Measurements from ENCODE around the gene AHCYL2. TPM values are rescaled to one million over a fixed set of nuclear protein-coding genes. Genes with fewer than 3 reads are reported as not detected.
A peak's percentile ranks its signal among the peaks of the same experiment; 100 is the strongest.
"Not testable (repeated sequence)": the region's sequence is repeated elsewhere in the genome, so short reads cannot be mapped to it uniquely, and the experiment has no call there.

The AHCYL2 gene
- polyA plus RNA-seq, 3 donors = 25.6 to 35.0 (median 26.5) TPM

- no peak for DNase-seq (ENCODE audit: extremely low read depth in 1 of 11, low read depth in 9 of 11, low spot score in 4 of 11)
Observed at GRCh38 chr7:129225931-129226572, 1.2 kb downstream of the AHCYL2 start.

- DNase-seq (ENCODE audit: extremely low read depth in 1 of 11, low read depth in 9 of 11, low spot score in 4 of 11) = no peak
Observed at GRCh38 chr7:129227646-129228578, 3.1 kb downstream of the AHCYL2 start.

- no peak for DNase-seq (ENCODE audit: extremely low read depth in 1 of 11, low read depth in 9 of 11, low spot score in 4 of 11)
Observed at GRCh38 chr7:129228633-129229032, 3.8 kb downstream of the AHCYL2 start.

DNA sequence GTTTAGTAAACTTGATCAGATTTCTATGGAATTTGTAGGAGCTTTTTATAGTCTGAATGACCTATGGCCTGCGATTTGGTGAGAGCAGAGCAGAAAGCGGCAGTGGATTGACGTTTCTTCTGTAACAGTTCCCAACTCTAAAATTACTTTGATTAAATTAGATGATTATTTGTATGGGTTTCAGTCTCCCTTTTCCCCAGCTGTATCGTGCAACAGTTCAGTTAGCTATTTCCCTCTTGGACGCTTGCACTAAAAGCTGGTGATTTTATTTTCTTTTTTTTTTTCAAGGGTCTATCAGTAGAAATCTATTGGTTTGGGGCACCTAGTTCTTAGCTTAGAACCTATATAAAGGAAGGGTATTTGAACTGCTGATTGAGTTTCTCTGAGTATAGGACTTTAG is 6.8 kb downstream of the AHCYL2 start:
- DNase-seq (ENCODE audit: extremely low read depth in 1 of 11, low read depth in 9 of 11, low spot score in 4 of 11) = no peak

DNA sequence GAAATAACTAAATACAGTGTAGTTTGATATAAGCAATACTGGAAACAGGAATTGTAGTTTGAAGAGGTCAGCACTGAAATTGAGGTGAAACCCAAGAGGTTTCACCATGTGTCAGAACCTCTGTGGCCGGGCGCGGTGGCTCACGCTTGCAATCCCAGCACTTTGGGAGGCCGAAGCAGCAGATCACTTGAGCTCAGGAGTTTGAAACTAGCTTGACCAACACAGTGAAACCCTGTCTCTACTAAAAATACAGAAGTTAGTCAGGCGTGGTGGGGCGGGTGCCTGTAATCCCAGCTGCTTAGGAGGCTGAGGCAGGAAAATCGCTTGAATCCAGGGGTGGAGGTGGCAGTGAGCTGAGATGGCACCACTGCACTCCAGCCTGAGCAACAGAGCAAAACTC is 13.7 kb downstream of the AHCYL2 start:
- no peak for DNase-seq (ENCODE audit: extremely low read depth in 1 of 11, low read depth in 9 of 11, low spot score in 4 of 11)

DNA sequence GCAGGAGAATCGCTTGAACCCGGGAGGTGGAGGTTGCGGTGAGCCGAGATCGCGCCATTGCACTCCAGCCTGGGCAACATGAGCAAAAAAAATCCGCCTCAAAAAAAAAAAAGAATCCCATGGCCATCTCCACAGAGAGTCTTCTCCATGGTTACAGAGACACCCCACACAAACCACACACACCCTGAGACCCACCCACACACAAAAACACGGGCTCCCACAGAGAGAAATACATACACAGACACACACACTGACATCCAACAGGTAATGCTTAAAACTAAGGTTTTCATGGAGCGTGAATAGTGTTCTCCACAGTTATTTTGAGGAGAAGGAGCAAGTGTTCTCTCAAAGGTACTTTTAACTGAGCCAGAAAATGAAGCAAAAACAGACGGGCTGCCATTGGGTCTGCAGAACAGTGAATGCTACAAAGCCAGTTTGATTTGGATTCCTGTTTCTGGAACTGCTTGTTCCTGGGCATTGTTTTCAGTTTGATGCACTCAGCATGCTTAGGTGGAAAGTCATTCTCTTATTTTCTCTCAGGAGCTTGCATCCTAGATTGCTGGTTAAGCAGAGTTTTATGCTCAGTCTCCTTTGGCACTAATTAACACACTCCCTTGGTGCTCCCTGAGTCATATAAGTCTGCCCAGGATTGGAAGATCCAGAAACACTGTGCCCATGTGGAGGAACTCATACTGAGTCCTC is 15.4 kb downstream of the AHCYL2 start:
- no peak for DNase-seq (ENCODE audit: extremely low read depth in 1 of 11, low read depth in 9 of 11, low spot score in 4 of 11)

GRCh38 chr7:129244220-129244619 is 19.4 kb downstream of the AHCYL2 start:
- no peak for DNase-seq (ENCODE audit: extremely low read depth in 1 of 11, low read depth in 9 of 11, low spot score in 4 of 11)

DNA sequence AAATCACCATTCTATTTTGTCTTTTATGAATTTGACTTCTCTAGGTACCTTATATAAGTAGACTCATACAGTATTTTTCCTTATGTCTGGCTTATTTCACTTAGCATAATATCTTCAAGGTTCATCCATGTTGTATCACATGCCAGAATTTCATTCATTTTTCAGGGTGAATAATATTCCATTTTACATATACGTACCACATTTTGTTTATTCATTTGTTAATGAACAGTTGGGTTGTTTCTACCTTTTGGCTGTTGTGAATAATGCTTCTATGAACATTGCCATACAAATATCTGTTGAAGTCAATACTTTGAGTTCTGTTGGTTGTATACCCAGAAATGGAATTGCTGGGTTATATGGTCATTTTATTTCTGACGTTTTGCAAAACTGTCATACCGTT is 20.7 kb downstream of the AHCYL2 start:
- no peak for DNase-seq (ENCODE audit: extremely low read depth in 1 of 11, low read depth in 9 of 11, low spot score in 4 of 11)

DNA sequence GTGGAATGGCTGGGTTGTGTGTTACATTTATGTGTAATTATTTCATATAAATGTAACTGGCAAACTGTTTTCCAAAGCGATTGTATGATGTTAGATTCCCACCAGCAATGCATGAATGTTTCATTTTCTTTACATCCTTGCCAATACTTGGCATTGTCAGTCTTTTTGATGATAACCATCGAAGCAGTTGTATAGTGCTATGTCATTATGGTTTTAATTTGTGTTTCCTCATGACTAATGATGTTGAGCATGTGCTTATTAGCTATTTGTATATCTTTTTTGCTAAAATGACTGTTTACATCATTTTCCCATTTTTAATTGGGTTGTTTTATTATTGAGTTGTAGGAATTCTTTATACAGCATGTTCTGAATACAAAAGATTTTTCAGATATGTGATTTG is 22.3 kb downstream of the AHCYL2 start:
- DNase-seq (ENCODE audit: extremely low read depth in 1 of 11, low read depth in 9 of 11, low spot score in 4 of 11) = no peak

GRCh38 chr7:129252128-129252527 is 27.3 kb downstream of the AHCYL2 start:
- peak in 2 of 11 donors; percentile 13 to 25 for DNase-seq (ENCODE audit: extremely low read depth in 1 of 11, low read depth in 9 of 11, low spot score in 4 of 11)

DNA sequence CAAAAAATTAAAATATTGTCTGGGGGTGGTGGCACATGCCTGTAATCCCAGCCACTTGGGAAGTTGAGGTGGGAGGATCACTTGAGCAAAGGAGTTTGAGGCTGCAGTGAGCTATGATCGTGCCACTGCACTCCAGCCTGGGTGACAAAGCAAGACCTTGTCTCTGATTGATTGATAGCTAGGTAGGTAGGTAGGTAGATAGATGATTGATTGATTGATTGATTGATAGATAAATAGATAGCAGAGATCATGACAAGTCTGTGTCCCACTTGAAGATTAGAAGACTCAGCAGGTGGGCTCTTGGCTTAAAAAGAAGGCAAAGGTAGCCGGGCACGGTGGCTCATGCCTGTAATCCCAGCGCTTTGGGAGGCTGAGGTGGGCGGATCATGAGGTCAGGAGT is 27.8 kb downstream of the AHCYL2 start:
- not testable (repeated sequence) for DNase-seq (ENCODE audit: extremely low read depth in 1 of 11, low read depth in 9 of 11, low spot score in 4 of 11)

DNA sequence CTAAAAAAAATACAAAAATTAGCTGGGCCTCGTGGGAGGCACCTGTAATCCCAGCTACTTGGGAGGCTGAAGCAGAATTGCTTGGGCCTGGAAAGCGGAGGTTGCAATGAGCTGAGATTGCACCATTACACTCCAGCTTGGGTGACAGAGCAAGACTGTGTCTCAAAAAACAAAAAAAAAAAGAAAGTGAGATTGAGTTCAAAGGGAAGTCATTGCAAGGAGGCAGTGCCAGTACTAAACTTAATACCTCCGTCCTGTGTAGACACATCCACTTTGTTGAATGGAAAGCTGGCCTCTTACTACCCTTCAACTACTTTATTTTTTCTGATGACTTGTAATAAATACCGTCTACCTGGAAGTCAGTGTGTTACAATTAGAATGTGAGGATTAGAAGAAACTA is 31.0 kb downstream of the AHCYL2 start:
- no peak for DNase-seq (ENCODE audit: extremely low read depth in 1 of 11, low read depth in 9 of 11, low spot score in 4 of 11)

- no peak for DNase-seq (ENCODE audit: extremely low read depth in 1 of 11, low read depth in 9 of 11, low spot score in 4 of 11)
Observed at GRCh38 chr7:129256221-129256620, 31.4 kb downstream of the AHCYL2 start.

- no peak for DNase-seq (ENCODE audit: extremely low read depth in 1 of 11, low read depth in 9 of 11, low spot score in 4 of 11)
Observed at GRCh38 chr7:129257168-129257567, 32.3 kb downstream of the AHCYL2 start.

DNA sequence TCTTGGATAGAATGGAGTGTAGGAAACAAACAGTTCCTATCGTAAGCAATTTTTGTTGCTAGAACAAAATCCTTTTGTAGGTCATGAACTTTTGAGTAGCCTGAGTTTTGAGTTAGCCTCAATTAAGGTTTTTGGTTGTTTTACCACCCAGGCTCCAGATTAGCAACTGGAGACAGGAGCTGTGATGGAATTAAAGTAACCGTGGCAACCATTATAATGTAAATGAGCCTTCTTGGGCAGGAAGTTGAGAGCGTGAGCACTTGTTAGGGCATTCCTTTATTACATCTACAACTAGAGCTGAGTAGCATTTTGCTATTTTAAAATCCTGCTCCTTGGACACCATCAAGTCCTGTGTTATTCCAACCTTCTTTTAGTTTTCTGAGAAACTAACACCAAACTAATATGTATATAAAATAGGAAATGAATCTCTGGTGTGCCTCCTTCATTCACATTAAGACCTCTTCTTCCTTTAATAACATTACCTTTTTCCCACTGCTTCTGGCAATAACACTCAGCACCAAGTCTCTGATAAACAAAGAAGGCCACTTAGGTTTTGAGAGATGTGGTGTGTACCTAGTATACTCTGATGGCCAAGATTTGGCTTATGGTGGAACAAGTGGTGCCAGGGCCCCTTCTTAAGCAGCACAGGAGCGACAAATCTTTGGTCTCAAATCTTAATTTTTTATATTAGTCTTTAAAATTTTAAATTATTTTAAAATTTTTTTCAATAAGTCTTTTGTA is 34.0 kb downstream of the AHCYL2 start:
- DNase-seq (ENCODE audit: extremely low read depth in 1 of 11, low read depth in 9 of 11, low spot score in 4 of 11) = no peak

DNA sequence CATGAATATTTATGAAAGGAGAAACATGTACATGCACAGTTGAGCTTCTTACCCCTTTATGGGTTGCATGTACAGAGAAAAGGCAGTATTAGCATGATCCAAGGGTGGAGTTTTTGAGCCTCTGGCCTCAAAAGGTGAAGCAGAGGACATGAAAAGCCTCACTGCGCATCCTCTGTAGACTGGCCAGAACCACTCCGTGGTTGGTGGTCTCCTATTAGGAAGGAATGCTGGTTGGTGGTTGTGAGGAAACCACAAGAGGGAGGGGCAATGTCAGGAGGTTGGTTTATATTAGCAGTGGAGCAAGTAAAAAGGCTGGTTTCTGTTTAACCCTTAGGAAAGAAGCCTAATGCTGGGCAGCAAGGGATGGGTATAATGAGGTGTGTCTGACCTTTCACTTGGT is 37.5 kb downstream of the AHCYL2 start:
- DNase-seq (ENCODE audit: extremely low read depth in 1 of 11, low read depth in 9 of 11, low spot score in 4 of 11) = no peak

DNA sequence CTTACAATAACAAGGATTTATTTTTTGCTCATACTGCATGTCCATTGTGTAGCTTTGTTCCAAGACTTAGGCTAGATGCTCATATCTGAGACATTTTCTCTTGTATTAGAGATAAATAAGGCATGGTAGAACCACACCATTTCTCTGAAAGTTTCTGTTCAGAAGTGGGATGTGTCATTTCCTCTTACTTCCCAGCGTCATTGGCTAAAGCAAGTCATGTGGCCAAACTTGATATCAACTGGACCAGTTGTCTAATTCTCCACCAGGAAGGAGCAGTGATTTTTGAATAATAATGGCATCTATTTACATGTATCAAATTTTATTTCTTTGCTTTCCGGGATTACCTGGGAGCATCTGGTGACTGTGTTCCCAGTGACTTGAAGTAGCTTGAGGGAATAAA is 38.3 kb downstream of the AHCYL2 start:
- no peak for DNase-seq (ENCODE audit: extremely low read depth in 1 of 11, low read depth in 9 of 11, low spot score in 4 of 11)

DNA sequence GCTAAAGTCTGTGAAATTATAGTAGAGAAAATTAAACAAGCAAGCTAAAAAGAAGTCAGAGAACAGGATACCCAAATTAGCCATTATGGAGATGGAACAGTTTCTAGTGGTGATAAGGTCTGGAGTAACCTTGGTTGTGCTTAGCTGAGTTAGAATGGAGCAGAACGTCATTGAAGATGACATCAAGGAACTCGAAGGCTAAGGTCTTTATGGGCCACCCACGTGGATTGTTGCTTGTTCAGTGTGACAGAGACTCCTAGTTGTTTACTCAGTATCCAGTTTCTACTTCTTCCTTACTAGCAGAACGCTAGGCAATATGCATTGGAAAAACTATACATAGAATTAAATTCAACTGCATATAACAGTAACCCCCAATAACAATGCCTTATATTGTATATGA is 39.7 kb downstream of the AHCYL2 start:
- DNase-seq (ENCODE audit: extremely low read depth in 1 of 11, low read depth in 9 of 11, low spot score in 4 of 11) = no peak

DNA sequence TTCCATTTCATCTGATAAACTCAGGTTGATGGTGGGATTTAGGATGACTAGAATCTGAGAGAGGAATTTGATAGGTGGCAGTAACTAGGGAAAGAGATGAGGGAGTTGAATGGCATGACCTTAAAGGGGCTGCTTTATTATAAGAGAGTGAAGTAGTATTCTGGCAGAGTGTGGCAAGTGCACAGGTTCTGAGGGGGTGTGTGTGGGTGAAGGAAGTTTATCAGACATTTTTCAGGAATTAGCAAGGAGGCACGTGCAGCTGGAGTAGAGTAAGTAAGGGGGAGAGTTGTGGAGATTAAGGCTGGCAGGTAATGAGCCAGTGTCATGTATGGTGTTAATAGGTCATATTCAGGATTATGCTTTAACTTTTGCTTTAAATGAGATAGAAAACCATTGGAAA is 40.5 kb downstream of the AHCYL2 start:
- DNase-seq (ENCODE audit: extremely low read depth in 1 of 11, low read depth in 9 of 11, low spot score in 4 of 11) = no peak

Data from renal cortex interstitium (tissue), 11 donors.